ENCODE measurements around the gene GNPTAB. TPM values are rescaled to one million over a fixed set of nuclear protein-coding genes. Genes with fewer than 3 reads are reported as not detected.
"Not testable (repeated sequence)": the region's sequence is repeated elsewhere in the genome, so short reads cannot be mapped to it uniquely, and the experiment has no call there.

Gene GNPTAB
- total RNA-seq, 1 experiment from 2014 or later: 14.8 TPM

GRCh38 chr12:101813117-101813516 is 17.6 kb downstream of the GNPTAB start:
- H3K36me3 Mint-ChIP-seq (ENCODE audit: insufficient read depth, unreplicated experiment): peaks cover 11% of the 10 kb centered on the region

GRCh38 chr12:101812716-101813115 is 18.0 kb downstream of the GNPTAB start:
- BruUV-seq (replicated peaks); H3K27me3 Mint-ChIP-seq (ENCODE audit: insufficient read depth, unreplicated experiment); H3K4me1 Mint-ChIP-seq (ENCODE audit: insufficient read depth, unreplicated experiment); H3K27ac Mint-ChIP-seq (ENCODE audit: low read depth, unreplicated experiment); intact Hi-C loops (cut with micrococcal nuclease); H3K9me3 Mint-ChIP-seq (ENCODE audit: unreplicated experiment); DNase-seq (ENCODE audit: unreplicated experiment); H3K36me3 Mint-ChIP-seq (ENCODE audit: insufficient read depth, unreplicated experiment); H3K4me3 Mint-ChIP-seq (ENCODE audit: unreplicated experiment); POLR2A ChIA-PET: not testable (repeated sequence)
- CTCF ChIA-PET: interaction anchor here (0.6 to 3.1 kb wide), 5 partner anchors 9 to 492 kb away, joined by 3 to 20 read pairs (median 3); partner anchors contain the start of gene GNPTAB

More at GRCh38 chr12:101813117-101813516, 17.6 kb downstream of the GNPTAB start:
- H3K9me3 Mint-ChIP-seq (ENCODE audit: unreplicated experiment): no peaks in the 10 kb centered on the region
- no peak overlapping the region for H3K4me3 Mint-ChIP-seq (ENCODE audit: unreplicated experiment)
- DNase-seq (ENCODE audit: unreplicated experiment): no peak
- H3K4me1 Mint-ChIP-seq (ENCODE audit: insufficient read depth, unreplicated experiment): no peaks in the 10 kb centered on the region
- ChIA-PET POLR2A (no interaction called here), CTCF (interaction anchor here (0.6 to 3.1 kb wide), 4 partner anchors 8 to 113 kb away, joined by 3 to 20 read pairs (median 4); partner anchors contain the start of gene GNPTAB)
- TF ChIP-seq CTCF (IDR thresholded peaks at IDR 0.05; ENCODE audit: unreplicated experiment): no peak
- intact Hi-C loops (cut with micrococcal nuclease): no loop called here
- no peak overlapping the region for H3K27ac Mint-ChIP-seq (ENCODE audit: low read depth, unreplicated experiment)
- no TSS peak for BruUV-seq (replicated peaks)
- H3K27me3 Mint-ChIP-seq (ENCODE audit: insufficient read depth, unreplicated experiment): no peaks in the 10 kb centered on the region

GRCh38 chr12:101811342-101811741 is 19.4 kb downstream of the GNPTAB start:
- DNase-seq (ENCODE audit: unreplicated experiment); intact Hi-C loops (cut with micrococcal nuclease); H3K27me3 Mint-ChIP-seq (ENCODE audit: insufficient read depth, unreplicated experiment); H3K4me1 Mint-ChIP-seq (ENCODE audit: insufficient read depth, unreplicated experiment); H3K9me3 Mint-ChIP-seq (ENCODE audit: unreplicated experiment); BruUV-seq (replicated peaks); H3K4me3 Mint-ChIP-seq (ENCODE audit: unreplicated experiment); H3K36me3 Mint-ChIP-seq (ENCODE audit: insufficient read depth, unreplicated experiment); POLR2A ChIA-PET; H3K27ac Mint-ChIP-seq (ENCODE audit: low read depth, unreplicated experiment): not testable (repeated sequence)
- CTCF ChIA-PET: interaction anchor here (0.5 to 3.1 kb wide), 6 partner anchors 13 to 1527 kb away, joined by 3 to 20 read pairs (median 3); partner anchors contain the start of gene GNPTAB

- Mint-ChIP-seq H3K4me3 (ENCODE audit: unreplicated experiment) (no peak overlapping the region), H3K9me3 (ENCODE audit: unreplicated experiment) (no peaks in the 10 kb centered on the region), H3K4me1 (ENCODE audit: insufficient read depth, unreplicated experiment) (no peaks in the 10 kb centered on the region), H3K36me3 (ENCODE audit: insufficient read depth, unreplicated experiment) (no peaks in the 10 kb centered on the region), H3K27ac (ENCODE audit: low read depth, unreplicated experiment) (no peak overlapping the region), H3K27me3 (ENCODE audit: insufficient read depth, unreplicated experiment) (no peaks in the 10 kb centered on the region)
- BruUV-seq (replicated peaks): no TSS peak
- intact Hi-C loops (cut with micrococcal nuclease): no loop called here
- ChIA-PET POLR2A (interaction anchor here (1.0 kb wide), 1 partner anchor 19 kb away, joined by 3 read pairs; no protein-coding TSS in a partner anchor), CTCF (no interaction called here)
- TF ChIP-seq CTCF (IDR thresholded peaks at IDR 0.05; ENCODE audit: unreplicated experiment): no peak
- DNase-seq (ENCODE audit: unreplicated experiment): no peak
Measured at GRCh38 chr12:101809208-101809607, 21.6 kb downstream of the GNPTAB start.

GRCh38 chr12:101806265-101806664 is 24.5 kb downstream of the GNPTAB start:
- intact Hi-C loops (cut with micrococcal nuclease): no loop called here
- no peak overlapping the region for H3K4me3 Mint-ChIP-seq (ENCODE audit: unreplicated experiment)
- no peak for DNase-seq (ENCODE audit: unreplicated experiment)
- CTCF ChIA-PET: interaction anchor here (0.6 to 2.2 kb wide), 7 partner anchors 13 to 51 kb away, joined by 3 to 10 read pairs (median 5); partner anchors contain the start of gene GNPTAB
- no peaks in the 10 kb centered on the region for H3K4me1 Mint-ChIP-seq (ENCODE audit: insufficient read depth, unreplicated experiment)
- no peaks in the 10 kb centered on the region for H3K9me3 Mint-ChIP-seq (ENCODE audit: unreplicated experiment)
- BruUV-seq (replicated peaks): no TSS peak
- POLR2A ChIA-PET: no interaction called here
- no peaks in the 10 kb centered on the region for H3K27me3 Mint-ChIP-seq (ENCODE audit: insufficient read depth, unreplicated experiment)
- H3K27ac Mint-ChIP-seq (ENCODE audit: low read depth, unreplicated experiment): no peak overlapping the region
- no peak for TF ChIP-seq CTCF (IDR thresholded peaks at IDR 0.05; ENCODE audit: unreplicated experiment)
- no peaks in the 10 kb centered on the region for H3K36me3 Mint-ChIP-seq (ENCODE audit: insufficient read depth, unreplicated experiment)
